HUES48 (cell line): ENCODE results near the gene TMCC1.
"Not testable (repeated sequence)": the region's sequence is repeated elsewhere in the genome, so short reads cannot be mapped to it uniquely, and the experiment has no call there.

ENCODE experiments used
- H3K27ac ChIP-seq: one replicate; pipeline ENCODE4 v1.7.0; 2013; ENCODE audit warnings: low read depth, low read length, inconsistent platforms
- H3K27me3 ChIP-seq: 2 replicates; pipeline ENCODE4 v1.6.1; 2013; ENCODE audit warnings: mild to moderate bottlenecking, low read length; ENCODE audit not compliant: control insufficient read depth, insufficient read depth
- H3K36me3 ChIP-seq: 2 replicates; pipeline ENCODE4 v1.6.1; 2013; ENCODE audit warnings: low read length; ENCODE audit not compliant: control insufficient read depth, insufficient read depth
- H3K4me1 ChIP-seq: 2 replicates; pipeline ENCODE4 v1.6.1; 2013; ENCODE audit warnings: mild to moderate bottlenecking, low read length; ENCODE audit not compliant: control insufficient read depth, insufficient read depth
- H3K4me3 ChIP-seq: 2 replicates; pipeline ENCODE4 v1.5.1; 2013; ENCODE audit warnings: mild to moderate bottlenecking, low read depth, low read length
- H3K9ac ChIP-seq: 2 replicates; pipeline ENCODE4 v1.6.1; 2013; ENCODE audit warnings: mild to moderate bottlenecking, low read depth, low read length, moderate library complexity
- H3K9me3 ChIP-seq: 2 replicates; pipeline ENCODE4 v1.6.1; 2013; ENCODE audit warnings: low read length; ENCODE audit not compliant: control insufficient read depth, insufficient read depth

The TMCC1 gene

DNA sequence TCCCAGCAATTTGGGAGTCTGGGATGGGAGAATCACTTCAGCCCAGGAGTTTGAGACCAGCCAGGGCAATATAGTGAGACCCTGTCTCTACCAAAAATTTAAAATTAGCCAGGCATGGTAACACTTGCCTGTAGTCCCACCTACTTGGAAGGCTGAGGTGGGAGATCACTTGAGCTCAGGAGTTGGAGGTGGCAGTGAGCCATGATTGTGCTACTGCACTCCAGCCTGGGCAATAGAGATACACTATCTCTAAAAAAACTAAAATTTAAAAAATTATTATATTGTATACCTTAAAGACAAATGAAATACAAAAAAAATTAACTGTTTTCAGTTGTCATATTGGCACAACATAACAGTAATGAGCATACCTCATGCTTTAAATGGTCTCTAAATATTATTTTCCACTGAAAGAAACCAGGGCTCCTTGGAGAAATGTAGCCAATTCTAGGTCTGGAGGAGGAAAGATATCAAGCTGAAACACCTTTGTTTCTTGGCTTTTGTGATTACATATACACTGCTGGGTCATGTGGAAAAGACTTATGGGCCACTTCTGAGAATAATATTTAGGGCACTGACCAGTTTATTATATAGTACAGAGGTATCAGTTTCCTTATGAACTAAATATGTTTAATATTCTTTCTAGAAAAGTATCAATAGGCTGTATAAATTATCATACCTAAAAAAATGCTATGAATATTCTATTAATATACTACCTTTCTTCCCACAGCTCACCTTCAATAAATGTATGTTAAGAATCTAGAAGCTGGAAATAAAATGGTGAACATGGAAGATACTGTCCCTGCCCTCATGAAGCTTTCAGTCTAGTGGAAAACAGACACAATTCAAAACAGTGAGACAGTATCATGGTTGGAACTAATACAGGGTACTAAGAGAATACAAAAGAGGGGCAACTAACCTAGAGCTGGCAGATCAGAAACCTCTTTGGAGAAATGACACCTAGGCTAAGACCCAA is 119.5 kb downstream of the TMCC1 start:
- no peaks in the 10 kb centered on the region for H3K9me3 ChIP-seq
- H3K4me1 ChIP-seq: 0 out of 2 replicates have a peak, but pooled peaks cover under 1% of the 10 kb centered on the region
- H3K27ac ChIP-seq: no peak overlapping the region
- no peaks in the 10 kb centered on the region for H3K27me3 ChIP-seq
- no peaks in the 10 kb centered on the region for H3K36me3 ChIP-seq
- no peak overlapping the region for H3K4me3 ChIP-seq
- no peak overlapping the region for H3K9ac ChIP-seq

DNA sequence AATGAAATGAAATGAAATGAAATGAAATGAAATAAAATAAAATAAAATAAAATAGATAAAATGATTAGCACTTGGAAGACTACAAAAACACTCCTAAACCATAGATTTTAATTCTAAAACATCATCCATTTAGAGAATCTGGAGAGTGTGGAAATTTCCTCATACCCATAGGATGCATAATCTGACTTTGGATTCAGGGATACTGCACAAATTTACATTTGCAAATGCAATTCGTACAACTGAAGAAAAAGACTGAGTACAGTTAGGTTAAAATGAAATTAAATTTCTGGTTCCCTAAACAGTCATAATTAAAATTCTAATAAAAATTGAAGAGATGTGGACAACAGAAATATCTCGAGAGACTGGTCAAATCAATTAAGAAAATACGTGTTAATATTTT is 122.9 kb downstream of the TMCC1 start:
- no peaks in the 10 kb centered on the region for H3K36me3 ChIP-seq
- no peak overlapping the region for H3K27ac ChIP-seq
- 0 out of 2 replicates have a peak, but pooled peaks cover 3% of the 10 kb centered on the region for H3K4me1 ChIP-seq
- H3K4me3 ChIP-seq: no peak overlapping the region
- no peaks in the 10 kb centered on the region for H3K9me3 ChIP-seq
- H3K27me3 ChIP-seq: no peaks in the 10 kb centered on the region
- no peak overlapping the region for H3K9ac ChIP-seq

DNA sequence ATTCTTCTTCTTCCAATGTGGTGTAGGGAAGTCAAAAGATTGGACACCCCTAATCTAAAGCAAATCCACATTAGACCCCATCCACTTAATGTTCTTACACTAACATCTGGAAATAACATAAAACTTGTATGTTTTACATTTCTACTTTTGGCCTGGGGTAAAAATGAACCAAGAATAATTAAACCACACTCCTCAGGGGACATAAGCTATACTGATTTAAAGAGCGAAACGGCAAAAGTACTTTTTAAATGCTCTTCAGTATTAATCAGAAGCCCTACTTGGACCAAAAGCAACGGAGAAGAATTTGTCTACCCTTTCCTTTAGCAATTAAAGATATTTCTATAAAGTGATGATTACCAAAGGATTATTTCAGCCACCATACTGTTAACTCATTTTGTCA is 123.9 kb downstream of the TMCC1 start:
- no peak overlapping the region for H3K9ac ChIP-seq
- no peaks in the 10 kb centered on the region for H3K9me3 ChIP-seq
- no peak overlapping the region for H3K27ac ChIP-seq
- no peaks in the 10 kb centered on the region for H3K27me3 ChIP-seq
- H3K4me1 ChIP-seq: 0 out of 2 replicates have a peak, but pooled peaks cover 3% of the 10 kb centered on the region
- H3K36me3 ChIP-seq: no peaks in the 10 kb centered on the region
- no peak overlapping the region for H3K4me3 ChIP-seq

DNA sequence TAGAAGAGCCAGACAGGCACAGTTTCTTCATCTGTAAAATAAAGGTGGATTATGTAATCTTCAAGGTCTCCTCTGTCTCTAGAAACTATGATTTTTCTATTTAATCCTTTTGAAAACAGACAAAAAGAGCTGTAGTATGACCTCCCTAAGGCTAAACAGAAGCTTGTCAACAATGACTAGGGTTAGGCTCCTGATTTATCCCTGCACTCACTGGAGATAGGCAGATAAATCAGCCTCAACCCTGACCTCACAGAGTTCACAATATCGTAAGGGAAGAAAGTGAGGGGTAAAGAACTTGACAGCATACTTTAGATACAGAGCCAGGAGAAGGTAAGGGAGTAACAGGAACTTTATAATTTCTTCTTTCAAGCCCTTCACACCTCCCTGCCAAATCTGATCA is 124.8 kb downstream of the TMCC1 start:
- H3K27ac ChIP-seq: no peak overlapping the region

DNA sequence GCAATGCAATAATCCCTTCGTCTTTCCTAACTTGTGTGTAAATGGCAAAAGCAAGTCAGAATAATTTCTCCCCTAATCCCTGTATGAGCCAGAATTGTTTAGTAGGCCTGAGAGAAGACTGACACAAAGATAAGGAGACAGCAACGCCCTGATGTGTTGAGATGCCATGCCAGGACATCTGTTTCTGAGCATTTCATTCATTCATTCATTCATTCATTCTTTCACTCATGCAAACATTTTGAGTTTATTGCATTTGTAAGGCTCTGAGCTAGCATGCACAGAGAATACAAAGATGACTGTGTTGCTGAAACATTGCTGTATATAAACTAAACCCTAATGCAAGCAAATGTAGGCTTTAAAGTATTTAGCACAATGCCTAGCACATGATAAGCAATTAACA is 127.4 kb downstream of the TMCC1 start:
- Histone ChIP-seq H3K27ac (no peak overlapping the region), H3K9me3 (no peaks in the 10 kb centered on the region), H3K4me1 (0 out of 2 replicates have a peak, but pooled peaks cover 3% of the 10 kb centered on the region), H3K36me3 (no peaks in the 10 kb centered on the region), H3K27me3 (no peaks in the 10 kb centered on the region), H3K4me3 (no peak overlapping the region), H3K9ac (no peak overlapping the region)

More for the DNA sequence above, 124.8 kb downstream of the TMCC1 start:
- H3K4me1 ChIP-seq: 0 out of 2 replicates have a peak, but pooled peaks cover 3% of the 10 kb centered on the region
- no peaks in the 10 kb centered on the region for H3K27me3 ChIP-seq
- no peaks in the 10 kb centered on the region for H3K9me3 ChIP-seq
- H3K4me3 ChIP-seq: no peak overlapping the region
- H3K36me3 ChIP-seq: no peaks in the 10 kb centered on the region
- H3K9ac ChIP-seq: no peak overlapping the region

DNA sequence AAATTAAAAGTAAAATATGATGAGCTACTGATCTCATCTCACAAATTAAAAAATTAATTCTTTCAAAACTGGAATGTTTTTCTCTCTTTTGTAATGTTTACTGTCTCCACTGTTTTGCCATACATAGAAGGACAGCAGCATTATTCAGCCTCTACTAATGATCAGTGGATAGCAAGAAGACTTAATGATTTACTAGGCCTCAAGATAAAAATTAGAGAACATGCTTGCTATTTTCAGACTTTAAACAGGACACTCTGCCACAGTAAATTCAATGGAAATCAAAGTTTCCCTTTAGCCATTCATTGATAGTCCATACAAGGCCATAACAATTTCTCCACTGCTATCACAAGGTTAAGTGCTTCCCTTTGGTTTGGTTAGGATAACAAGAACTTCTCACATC is 129.4 kb downstream of the TMCC1 start:
- no peak overlapping the region for H3K27ac ChIP-seq
- no peaks in the 10 kb centered on the region for H3K36me3 ChIP-seq
- no peaks in the 10 kb centered on the region for H3K9me3 ChIP-seq
- H3K4me3 ChIP-seq: no peak overlapping the region
- H3K27me3 ChIP-seq: no peaks in the 10 kb centered on the region
- H3K9ac ChIP-seq: no peak overlapping the region
- H3K4me1 ChIP-seq: 0 out of 2 replicates have a peak, but pooled peaks cover 3% of the 10 kb centered on the region

DNA sequence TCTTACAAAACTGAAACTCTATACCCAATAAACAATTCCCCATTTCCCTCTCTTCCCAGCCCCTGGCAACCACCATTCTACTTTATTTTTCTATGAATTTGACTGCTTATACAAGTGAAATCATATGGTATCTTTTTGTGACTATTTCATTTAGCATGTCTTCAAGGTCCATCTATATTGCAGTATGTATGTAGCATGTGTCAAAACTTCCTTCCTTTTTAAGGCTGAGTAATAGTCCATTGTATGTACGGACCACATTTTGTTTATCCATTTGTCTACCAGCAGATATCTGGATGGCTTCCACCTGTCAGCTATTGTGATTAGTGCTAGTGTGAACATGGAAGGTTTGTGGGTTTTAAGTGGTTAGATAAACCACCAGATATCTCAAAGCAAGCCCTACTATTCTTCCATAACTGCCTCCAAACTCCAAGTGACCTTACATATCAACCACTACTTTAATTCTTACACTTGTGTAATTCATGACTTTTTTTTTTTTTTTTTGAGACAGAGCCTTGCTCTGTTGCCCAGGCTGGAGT is 134.7 kb downstream of the TMCC1 start:
- no peaks in the 10 kb centered on the region for H3K4me1 ChIP-seq
- H3K36me3 ChIP-seq: no peaks in the 10 kb centered on the region
- H3K27ac ChIP-seq: no peak overlapping the region
- H3K9me3 ChIP-seq: no peaks in the 10 kb centered on the region
- H3K9ac ChIP-seq: no peak overlapping the region
- H3K4me3 ChIP-seq: no peak overlapping the region
- H3K27me3 ChIP-seq: no peaks in the 10 kb centered on the region

DNA sequence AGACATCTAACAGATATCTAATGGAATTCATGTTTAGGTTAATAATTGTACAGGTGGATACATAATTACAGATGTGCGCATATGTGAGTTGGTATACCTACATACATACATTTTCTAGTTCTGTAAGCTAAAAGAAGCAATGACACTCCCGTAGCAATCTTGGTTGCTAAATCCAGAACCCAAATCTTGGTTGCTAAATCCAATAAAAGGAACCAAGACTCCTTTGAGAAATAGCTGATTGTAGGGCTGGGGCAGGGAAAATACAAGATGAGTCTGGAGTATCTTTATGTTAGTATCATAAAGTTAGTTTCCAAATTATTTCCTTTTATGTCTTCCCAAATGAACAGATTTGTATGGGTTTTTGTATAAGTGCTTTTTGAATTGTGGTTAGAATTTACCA is 135.2 kb downstream of the TMCC1 start:
- Histone ChIP-seq H3K4me1 (no peaks in the 10 kb centered on the region), H3K4me3 (no peak overlapping the region)

DNA sequence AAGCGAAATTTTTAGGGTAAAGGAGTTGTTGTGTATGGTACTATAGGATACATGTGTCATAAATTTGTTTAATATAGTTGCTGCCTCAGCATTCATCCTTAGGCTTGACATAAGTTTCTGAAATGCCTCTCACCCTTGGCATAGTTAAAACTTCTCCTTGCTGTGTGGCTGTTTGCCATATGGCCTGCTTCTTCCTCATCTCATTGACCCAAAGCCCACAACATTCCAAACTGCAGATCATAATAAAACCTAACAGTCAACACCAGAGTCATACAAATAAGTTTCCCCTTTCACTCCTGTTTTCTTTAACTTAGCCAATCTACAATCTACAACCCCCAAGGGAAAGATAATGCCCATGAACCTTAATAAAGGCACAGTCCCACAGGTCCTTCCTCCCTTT is 136.6 kb downstream of the TMCC1 start:
- Histone ChIP-seq H3K9ac (no peak overlapping the region), H3K27me3 (no peaks in the 10 kb centered on the region)

More for the DNA sequence above, 135.2 kb downstream of the TMCC1 start:
- no peak overlapping the region for H3K9ac ChIP-seq
- no peak overlapping the region for H3K27ac ChIP-seq
- H3K36me3 ChIP-seq: no peaks in the 10 kb centered on the region
- H3K9me3 ChIP-seq: no peaks in the 10 kb centered on the region
- H3K27me3 ChIP-seq: no peaks in the 10 kb centered on the region

DNA sequence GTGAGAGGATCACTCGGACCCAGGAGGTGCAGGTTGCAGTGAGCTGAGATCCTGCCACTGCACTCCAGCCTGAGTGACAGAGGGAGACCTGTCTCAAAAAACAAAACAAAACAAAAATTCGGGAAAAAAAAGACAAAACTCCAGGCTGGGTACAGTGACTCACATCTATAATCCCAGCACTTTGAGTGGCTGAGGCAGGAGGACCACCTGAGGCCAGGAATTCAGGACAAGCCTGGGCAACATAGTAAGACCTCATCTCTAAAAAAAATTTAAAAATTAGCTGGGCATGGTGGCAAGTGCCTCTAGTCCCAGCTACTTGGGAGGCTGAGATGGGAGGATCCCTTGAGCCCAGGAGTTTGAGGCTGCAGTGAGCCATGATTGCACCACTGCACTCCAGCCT is 142.4 kb downstream of the TMCC1 start:
- H3K9ac ChIP-seq, H3K4me1 ChIP-seq, H3K9me3 ChIP-seq, H3K4me3 ChIP-seq, H3K36me3 ChIP-seq, H3K27me3 ChIP-seq, H3K27ac ChIP-seq: not testable (repeated sequence)

More for the DNA sequence above, 136.6 kb downstream of the TMCC1 start:
- no peak overlapping the region for H3K27ac ChIP-seq
- H3K36me3 ChIP-seq: no peaks in the 10 kb centered on the region
- no peaks in the 10 kb centered on the region for H3K4me1 ChIP-seq
- H3K4me3 ChIP-seq: no peak overlapping the region
- H3K9me3 ChIP-seq: no peaks in the 10 kb centered on the region

DNA sequence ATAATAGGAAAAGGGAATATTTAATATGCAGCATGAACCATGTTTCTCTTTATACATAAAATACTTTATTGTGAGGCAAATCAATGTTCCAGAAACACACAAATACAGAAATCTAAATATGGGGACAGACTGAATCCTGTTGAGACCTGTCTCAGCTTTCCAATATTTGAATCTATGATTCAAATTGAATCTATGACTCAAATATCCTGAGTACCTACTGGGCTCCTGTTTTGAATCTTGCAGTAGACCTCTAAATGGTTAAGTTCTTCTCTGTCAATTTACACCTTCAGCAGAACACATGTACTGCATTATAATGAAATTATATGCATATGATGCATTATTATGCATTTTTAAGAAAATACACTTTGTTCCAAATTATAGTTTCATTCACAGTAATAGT is 143.8 kb downstream of the TMCC1 start:
- Histone ChIP-seq H3K27ac (no peak overlapping the region), H3K9me3 (no peaks in the 10 kb centered on the region), H3K4me3 (no peak overlapping the region), H3K27me3 (no peaks in the 10 kb centered on the region), H3K4me1 (peaks cover 14% of the 10 kb centered on the region), H3K36me3 (no peaks in the 10 kb centered on the region), H3K9ac (no peak overlapping the region)
